IMR-90 (cell line): ENCODE measurements around the gene ADAM23. TPM values are rescaled to one million over a fixed set of nuclear protein-coding genes. Genes with fewer than 3 reads are reported as not detected.

Experiments
- ATAC-seq: fragments of 200-7000 bp; cut with Tn5 transposase; 2 replicates; pipeline ENCODE4 v1.9.1; 2020; ENCODE audit warnings: low read depth, mild to moderate bottlenecking, moderate library complexity
- BruUV-seq: library from RNA; stranded (reverse); fragments of 400-500 nt; replicated peaks from 2 replicates; lab custom pipeline; 2021; lab: Mats Ljungman, UMichigan
- CTCF ChIA-PET: fragments of 300-600 bp; formaldehyde crosslinking; extraction: SDS; loops from one replicate; lab custom pipeline; 2021; ENCODE audit warnings: antibody characterized with exemption; lab: Yijun Ruan, JAX
- POLR2A ChIA-PET: fragments of 300-600 bp; sonication (Branson Sonifier 250); formaldehyde crosslinking; loops from one replicate; lab custom pipeline; 2022; ENCODE audit warnings: antibody characterized with exemption; ENCODE audit not compliant: unreplicated experiment; lab: Charles Lee
- DNase-seq: peaks from one replicate; pipeline ENCODE4 v3.0.0; 2013
- H2AFZ ChIP-seq: replicated peaks from 2 replicates; pipeline ENCODE3; 2013; ENCODE audit warnings: low read length, mild to moderate bottlenecking; ENCODE audit not compliant: poor library complexity
- H2AK5ac ChIP-seq: 2 replicates; pipeline ENCODE4 v1.6.1; 2013; ENCODE audit warnings: low read depth, low read length, inconsistent platforms
- H2AK9ac ChIP-seq: replicated peaks from 2 replicates; pipeline ENCODE3; 2013; ENCODE audit warnings: mild to moderate bottlenecking, low read depth, low read length, moderate library complexity; ENCODE audit not compliant: poor library complexity
- H2BK120ac ChIP-seq: 2 replicates; pipeline ENCODE4 v1.6.1; 2013; ENCODE audit warnings: low read depth, low read length, inconsistent platforms
- H2BK15ac ChIP-seq: 3 replicates; pipeline ENCODE4 v1.6.1; 2013; ENCODE audit warnings: low read depth, low read length, inconsistent platforms
- H2BK20ac ChIP-seq: 2 replicates; pipeline ENCODE4 v1.6.1; 2013; ENCODE audit warnings: low read depth, mild to moderate bottlenecking, inconsistent platforms, low read length, moderate library complexity
- H2BK5ac ChIP-seq: 2 replicates; pipeline ENCODE4 v1.6.1; 2013; ENCODE audit warnings: mild to moderate bottlenecking, low read depth, low read length, inconsistent platforms; ENCODE audit not compliant: poor library complexity, severe bottlenecking
- H3K14ac ChIP-seq: replicated peaks from 2 replicates; pipeline ENCODE4 v1.6.1; 2013; ENCODE audit warnings: low read depth, low read length, inconsistent platforms
- H3K18ac ChIP-seq: 2 replicates; pipeline ENCODE4 v1.6.1; 2013; ENCODE audit warnings: low read depth, low read length, control low read depth
- H3K23ac ChIP-seq: 2 replicates; pipeline ENCODE4 v1.6.1; 2013; ENCODE audit warnings: low read depth, low read length, inconsistent platforms
- H3K27ac ChIP-seq: 2 replicates; pipeline ENCODE4 v1.5.1; 2013; ENCODE audit warnings: mild to moderate bottlenecking, control low read depth, low read length; ENCODE audit not compliant: insufficient read depth
- H3K27me3 ChIP-seq: 2 replicates; pipeline ENCODE4 v1.6.1; 2013; ENCODE audit warnings: low read length; ENCODE audit not compliant: control insufficient read depth, insufficient read depth
- H3K36me3 ChIP-seq: 2 replicates; pipeline ENCODE4 v1.6.1; 2013; ENCODE audit warnings: low read length, mixed read lengths; ENCODE audit not compliant: control insufficient read depth, insufficient read depth
- H3K4ac ChIP-seq: 2 replicates; pipeline ENCODE4 v1.6.1; 2013; ENCODE audit warnings: low read depth, low read length, inconsistent platforms
- H3K4me1 ChIP-seq: 2 replicates; pipeline ENCODE4 v1.6.1; 2013; ENCODE audit warnings: low read length, mixed read lengths; ENCODE audit not compliant: control insufficient read depth, insufficient read depth
- H3K4me2 ChIP-seq: 2 replicates; pipeline ENCODE4 v1.6.1; 2013; ENCODE audit warnings: low read depth, mild to moderate bottlenecking, control low read depth, low read length, moderate library complexity
- H3K4me3 ChIP-seq: 2 replicates; pipeline ENCODE4 v1.5.1; 2013; ENCODE audit warnings: low read depth, mild to moderate bottlenecking, control low read depth, low read length, moderate library complexity; ENCODE audit not compliant: insufficient read depth
- H3K56ac ChIP-seq: 2 replicates; pipeline ENCODE4 v1.6.1; 2013; ENCODE audit warnings: low read length, inconsistent platforms; ENCODE audit not compliant: insufficient read depth; ENCODE audit errors: extremely low read depth
- H3K79me1 ChIP-seq, 2 experiments: 2 replicates each; pipeline ENCODE4 v1.6.1; 2013; ENCODE audit warnings: low read length in 2 of 2, inconsistent platforms in 1 of 2, low read depth in 1 of 2
- H3K9ac ChIP-seq: 2 replicates; pipeline ENCODE4 v1.6.1; 2013; ENCODE audit warnings: low read depth, low read length, control low read depth
- H3K9me1 ChIP-seq: 2 replicates; pipeline ENCODE4 v1.6.1; 2013; ENCODE audit warnings: low read length, inconsistent platforms; ENCODE audit not compliant: insufficient read depth
- H3K9me3 ChIP-seq: 2 replicates; pipeline ENCODE4 v1.6.1; 2013; ENCODE audit warnings: low read length; ENCODE audit not compliant: control insufficient read depth, insufficient read depth
- H4K20me1 ChIP-seq: 2 replicates; pipeline ENCODE4 v1.6.1; 2013; ENCODE audit warnings: low read length, inconsistent platforms; ENCODE audit not compliant: insufficient read depth
- H4K5ac ChIP-seq: 2 replicates; pipeline ENCODE4 v1.6.1; 2013; ENCODE audit warnings: mild to moderate bottlenecking, low read depth, low read length, control low read depth
- H4K8ac ChIP-seq, 2 experiments: 2 replicates each; pipeline ENCODE4 v1.6.1; 2013; ENCODE audit warnings: low read depth in 2 of 2, low read length in 2 of 2, control low read depth in 1 of 2, inconsistent platforms in 1 of 2
- H4K91ac ChIP-seq: 2 replicates; pipeline ENCODE4 v1.6.1; 2013; ENCODE audit warnings: low read depth, low read length, inconsistent platforms; ENCODE audit not compliant: insufficient read depth
- BHLHE40 ChIP-seq: fragments of 150-350 bp; IDR thresholded peaks from 2 replicates; pipeline ENCODE4 v1.6.1; 2016; ENCODE audit warnings: mild to moderate bottlenecking, low read depth, low read length
- CEBPB ChIP-seq: IDR thresholded peaks from 2 replicates; pipeline ENCODE4 v1.6.1; 2012; ENCODE audit warnings: low read depth, low read length, improper control_type of control experiment
- CHD1 ChIP-seq: IDR thresholded peaks from 2 replicates; pipeline ENCODE4 v1.6.1; 2012; ENCODE audit warnings: low read depth, low read length, improper control_type of control experiment
- ELK1 ChIP-seq: fragments of 150-350 bp; IDR thresholded peaks from 2 replicates; pipeline ENCODE4 v1.6.1; 2016; ENCODE audit warnings: low read depth, mild to moderate bottlenecking, low read length, moderate library complexity, borderline replicate concordance
- FOS ChIP-seq: fragments of 150-350 bp; IDR thresholded peaks from 2 replicates; pipeline ENCODE4 v1.6.1; 2016; ENCODE audit warnings: low read depth, low read length
- MAFK ChIP-seq: IDR thresholded peaks from 2 replicates; pipeline ENCODE4 v1.6.1; 2012; ENCODE audit warnings: low read depth, low read length, improper control_type of control experiment
- MAZ ChIP-seq: IDR thresholded peaks from 2 replicates; pipeline ENCODE4 v1.6.1; 2012; ENCODE audit warnings: low read depth, mild to moderate bottlenecking, low read length, improper control_type of control experiment, moderate library complexity, borderline replicate concordance
- MXI1 ChIP-seq: IDR thresholded peaks from 2 replicates; pipeline ENCODE4 v1.6.1; 2012; ENCODE audit warnings: low read depth, mild to moderate bottlenecking, low read length, moderate library complexity, borderline replicate concordance
- NFE2L2 ChIP-seq: fragments of 150-350 bp; IDR thresholded peaks from 2 replicates; pipeline ENCODE4 v1.6.1; 2016; ENCODE audit warnings: low read depth, mild to moderate bottlenecking, low read length
- POLR2A ChIP-seq: IDR thresholded peaks from 2 replicates; pipeline ENCODE4 v1.6.1; 2012; ENCODE audit warnings: mild to moderate bottlenecking, low read depth, low read length
- RAD21 ChIP-seq: IDR thresholded peaks from 2 replicates; pipeline ENCODE4 v1.6.1; 2012; ENCODE audit warnings: low read length, improper control_type of control experiment
- RCOR1 ChIP-seq: IDR thresholded peaks from 2 replicates; pipeline ENCODE4 v1.6.1; 2012; ENCODE audit warnings: mild to moderate bottlenecking, low read length, improper control_type of control experiment; ENCODE audit not compliant: insufficient replicate concordance
- RFX5 ChIP-seq: IDR thresholded peaks from 2 replicates; pipeline ENCODE4 v1.8.0; 2012; ENCODE audit warnings: low read depth, mild to moderate bottlenecking, low read length, moderate library complexity
- SMC3 ChIP-seq: fragments of 150-350 bp; IDR thresholded peaks from 2 replicates; pipeline ENCODE4 v1.6.1; 2016; ENCODE audit warnings: low read depth, mild to moderate bottlenecking, antibody characterized with exemption, low read length, moderate library complexity
- USF2 ChIP-seq: fragments of 150-350 bp; IDR thresholded peaks from 2 replicates; pipeline ENCODE4 v1.6.1; 2017; ENCODE audit warnings: mild to moderate bottlenecking, antibody characterized with exemption, low read length, low read depth
- dilution Hi-C: fragments of 300-500 bp; cut with HindIII; formaldehyde crosslinking; loops from one replicate; pipeline ENCODE4 v1.14.3; 2018; ENCODE audit warnings: low sequenced_read_pairs; ENCODE audit not compliant: unreplicated experiment
- in situ Hi-C: fragments of 300-500 bp; cut with MboI; formaldehyde crosslinking; loops from 3 replicates; pipeline ENCODE4 v1.14.3; 2019; ENCODE audit warnings: low sequenced_read_pairs, inconsistent platforms, mixed read lengths
- intact Hi-C: fragments of 100-400 bp; cut with micrococcal nuclease; formaldehyde crosslinking; loops from 2 replicates; pipeline ENCODE4 v1.10.0; 2022
- polyA plus RNA-seq, 3 experiments: library from polyadenylated mRNA; depleted of rRNA; stranded (reverse); fragments of >200 nt; gene quantifications; 2 replicates each; pipeline ENCODE4 v1.2.3, GENCODE V29; 2012; ENCODE audit warnings: low replicate concordance in 1 of 3
- total RNA-seq: library from RNA; depleted of rRNA; stranded (reverse); fragments of >200 nt; gene quantifications from 2 replicates; pipeline ENCODE4 v1.2.3, GENCODE V29; 2012
- TF ChIP-seq, protein P1 (sequence below): conservative IDR thresholded peaks from 2 replicates; pipeline ENCODE4 v1.5.1; 2012; ENCODE audit warnings: mild to moderate bottlenecking, low read depth, low read length, improper control_type of control experiment

The ADAM23 gene
- total and polyA plus RNA-seq, 2 of the 4 experiments (the other 2 are of a cell fraction): 2.9 to 10.3 TPM

DNA sequence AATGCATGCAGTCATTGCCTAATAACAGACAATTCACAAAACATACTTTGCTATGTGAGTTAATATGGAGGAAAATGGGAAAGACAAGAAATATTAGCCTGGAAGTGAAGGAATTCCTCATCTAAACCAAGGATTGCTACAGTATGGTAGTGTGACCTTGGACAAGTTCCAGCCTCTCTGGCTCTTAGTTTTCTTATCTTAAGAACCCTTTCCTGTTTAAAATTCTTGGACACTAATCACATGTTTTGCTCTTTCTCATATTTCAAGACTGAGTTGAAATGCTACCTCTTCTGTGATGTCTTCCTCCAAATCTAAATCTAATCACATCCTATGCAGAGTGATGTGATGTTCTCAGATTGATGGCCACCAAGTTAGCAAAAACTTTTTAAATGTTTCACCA is 20.8 kb upstream of the ADAM23 start:
- no peaks in the 10 kb centered on the region for H3K27me3 ChIP-seq
- H3K79me1 ChIP-seq: no peaks in the 10 kb centered on the region
- no peak overlapping the region for H3K27ac ChIP-seq
- H2BK15ac ChIP-seq: no peak overlapping the region
- no peaks in the 10 kb centered on the region for H3K9me3 ChIP-seq
- intact Hi-C loops (no loop called here), in situ Hi-C loops (no loop called here), dilution Hi-C loops (no loop called here)
- H4K20me1 ChIP-seq: no peaks in the 10 kb centered on the region
- H2BK20ac ChIP-seq: no peak overlapping the region
- no peaks in the 10 kb centered on the region for H3K36me3 ChIP-seq
- no peak overlapping the region for H3K56ac ChIP-seq
- CTCF ChIA-PET: no interaction called here
- no peak overlapping the region for H4K8ac ChIP-seq
- no peak overlapping the region for H3K14ac ChIP-seq
- H3K9me1 ChIP-seq: no peaks in the 10 kb centered on the region
- H2AK9ac ChIP-seq: no peak overlapping the region
- ATAC-seq (peak; percentile 71), DNase-seq (peak; percentile 68)
- TF ChIP-seq MAZ: no peak
- TF ChIP-seq POLR2A: no peak
- TF ChIP-seq USF2: no peak
- TF ChIP-seq RFX5: no peak
- TF ChIP-seq, protein P1, sequence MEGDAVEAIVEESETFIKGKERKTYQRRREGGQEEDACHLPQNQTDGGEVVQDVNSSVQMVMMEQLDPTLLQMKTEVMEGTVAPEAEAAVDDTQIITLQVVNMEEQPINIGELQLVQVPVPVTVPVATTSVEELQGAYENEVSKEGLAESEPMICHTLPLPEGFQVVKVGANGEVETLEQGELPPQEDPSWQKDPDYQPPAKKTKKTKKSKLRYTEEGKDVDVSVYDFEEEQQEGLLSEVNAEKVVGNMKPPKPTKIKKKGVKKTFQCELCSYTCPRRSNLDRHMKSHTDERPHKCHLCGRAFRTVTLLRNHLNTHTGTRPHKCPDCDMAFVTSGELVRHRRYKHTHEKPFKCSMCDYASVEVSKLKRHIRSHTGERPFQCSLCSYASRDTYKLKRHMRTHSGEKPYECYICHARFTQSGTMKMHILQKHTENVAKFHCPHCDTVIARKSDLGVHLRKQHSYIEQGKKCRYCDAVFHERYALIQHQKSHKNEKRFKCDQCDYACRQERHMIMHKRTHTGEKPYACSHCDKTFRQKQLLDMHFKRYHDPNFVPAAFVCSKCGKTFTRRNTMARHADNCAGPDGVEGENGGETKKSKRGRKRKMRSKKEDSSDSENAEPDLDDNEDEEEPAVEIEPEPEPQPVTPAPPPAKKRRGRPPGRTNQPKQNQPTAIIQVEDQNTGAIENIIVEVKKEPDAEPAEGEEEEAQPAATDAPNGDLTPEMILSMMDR: no peak
- TF ChIP-seq RCOR1: no peak
- TF ChIP-seq CHD1: no peak
- no peak for TF ChIP-seq CEBPB
- no peak for TF ChIP-seq SMC3
- TF ChIP-seq MXI1: no peak
- TF ChIP-seq ELK1: no peak
- TF ChIP-seq MAFK: no peak
- no peak for TF ChIP-seq BHLHE40
- TF ChIP-seq NFE2L2: no peak
- no peak for TF ChIP-seq FOS
- no peak for TF ChIP-seq RAD21
- H3K18ac ChIP-seq: no peak overlapping the region
- H4K5ac ChIP-seq: no peak overlapping the region
- H2BK5ac ChIP-seq: peak overlapping the region; percentile 20
- H2AK5ac ChIP-seq: no peak overlapping the region
- H2AFZ ChIP-seq: no peak overlapping the region
- no peaks in the 10 kb centered on the region for H3K4me1 ChIP-seq
- no peak overlapping the region for H3K9ac ChIP-seq
- no peak overlapping the region for H3K4me3 ChIP-seq
- H3K4me2 ChIP-seq: no peak overlapping the region
- H4K91ac ChIP-seq: no peak overlapping the region
- H3K4ac ChIP-seq: no peak overlapping the region
- no peak overlapping the region for H3K23ac ChIP-seq
- no TSS peak for BruUV-seq
- H2BK120ac ChIP-seq: no peak overlapping the region
- POLR2A ChIA-PET: no interaction called here
